HG03439 (cell line): Measurements from ENCODE around the gene ADNP.
"Not testable (repeated sequence)": the region's sequence is repeated elsewhere in the genome, so short reads cannot be mapped to it uniquely, and the experiment has no call there.

Source experiments
- ATAC-seq: cut with Tn5 transposase; IDR thresholded peaks from one replicate; pipeline ENCODE4 v1.9.1; 2021; ENCODE audit warnings: mild to moderate bottlenecking, moderate library complexity; ENCODE audit not compliant: unreplicated experiment

The ADNP gene

GRCh38 chr20:50931306-50932015 is at the start of gene ADNP:
Gene ADNP, minus strand, starts transcription at chr20:50931437. Its CDS starts 27,441 bp downstream, at chr20:50903996.
- ATAC-seq, result peak; percentile 70

- ATAC-seq, result no peak
Observed at GRCh38 chr20:50980071-50980681, 48.9 kb upstream of the ADNP start.

- ATAC-seq, result not testable (repeated sequence)
Observed at GRCh38 chr20:50978533-50978932, 47.3 kb upstream of the ADNP start.

GRCh38 chr20:50977066-50978021 is 46.1 kb upstream of the ADNP start:
- no peak for ATAC-seq

- no peak for ATAC-seq
Observed at GRCh38 chr20:50975701-50976330, 44.6 kb upstream of the ADNP start.

- no peak for ATAC-seq
Observed at GRCh38 chr20:50969912-50970311, 38.7 kb upstream of the ADNP start.

- ATAC-seq, result no peak
Observed at GRCh38 chr20:50969435-50969834, 38.2 kb upstream of the ADNP start.

- no peak for ATAC-seq
Observed at GRCh38 chr20:50968289-50968688, 37.1 kb upstream of the ADNP start.

- ATAC-seq, result no peak
Observed at GRCh38 chr20:50967586-50967985, 36.3 kb upstream of the ADNP start.

- no peak for ATAC-seq
Observed at GRCh38 chr20:50959543-50960126, 28.4 kb upstream of the ADNP start.

GRCh38 chr20:50958615-50959542 is 27.6 kb upstream of the ADNP start, which contains the start of gene MOCS3:
Gene MOCS3, plus strand, starts transcription at chr20:50958818. Its CDS starts 25 bp downstream, at chr20:50958843.
- peak; percentile 88 for ATAC-seq

- peak; percentile 81 for ATAC-seq
Observed at GRCh38 chr20:50957798-50958614, 26.8 kb upstream of the ADNP start, which contains the start of gene DPM1. Gene DPM1, minus strand, starts transcription at chr20:50958532. Its CDS starts 9 bp downstream, at chr20:50958523.

GRCh38 chr20:50957276-50957675 is 26.0 kb upstream of the ADNP start:
- ATAC-seq, result no peak

- ATAC-seq, result no peak
Observed at GRCh38 chr20:50953821-50954220, 22.6 kb upstream of the ADNP start.

- ATAC-seq, result no peak
Observed at GRCh38 chr20:50953196-50953595, 22.0 kb upstream of the ADNP start.

- ATAC-seq, result no peak
Observed at GRCh38 chr20:50948132-50948785, 17.0 kb upstream of the ADNP start.

GRCh38 chr20:50943069-50943468 is 11.8 kb upstream of the ADNP start:
- ATAC-seq, result no peak

- ATAC-seq, result no peak
Observed at GRCh38 chr20:50933589-50933988, 2.4 kb upstream of the ADNP start.
